H9 (cell line): ENCODE measurements around the gene MRTFA. TPM values are rescaled to one million over a fixed set of nuclear protein-coding genes. Genes with fewer than 3 reads are reported as not detected.

Experiments
- DNase-seq: peaks from one replicate; pipeline ENCODE4 v3.0.0-alpha.2; 2017
- H2AFZ ChIP-seq: one replicate; pipeline ENCODE4 v1.6.1; 2013; ENCODE audit warnings: mild to moderate bottlenecking, low read length, control low read depth, moderate library complexity
- H2AK5ac ChIP-seq: 2 replicates; pipeline ENCODE4 v1.6.1; 2013; ENCODE audit warnings: low read length, control low read depth, mixed read lengths; ENCODE audit not compliant: insufficient read length
- H2BK120ac ChIP-seq: one replicate; pipeline ENCODE4 v1.6.1; 2013; ENCODE audit warnings: low read depth, mild to moderate bottlenecking, low read length, control low read depth, inconsistent platforms; ENCODE audit not compliant: poor library complexity, severe bottlenecking
- H2BK12ac ChIP-seq: 2 replicates; pipeline ENCODE4 v1.6.1; 2013; ENCODE audit warnings: low read length, control low read depth, mixed read lengths, low read depth; ENCODE audit not compliant: insufficient read length
- H2BK15ac ChIP-seq: 2 replicates; pipeline ENCODE4 v1.6.1; 2013; ENCODE audit warnings: low read depth, low read length, control low read depth
- H2BK20ac ChIP-seq: one replicate; pipeline ENCODE4 v1.6.1; 2013; ENCODE audit warnings: low read depth, mild to moderate bottlenecking, low read length, control low read depth, inconsistent platforms; ENCODE audit not compliant: poor library complexity, severe bottlenecking
- H2BK5ac ChIP-seq: 2 replicates; pipeline ENCODE4 v1.6.1; 2013; ENCODE audit warnings: low read length, control low read depth, mixed read lengths; ENCODE audit not compliant: insufficient read length
- H3K14ac ChIP-seq: 2 replicates; pipeline ENCODE4 v1.6.1; 2013; ENCODE audit warnings: low read length, control low read depth; ENCODE audit not compliant: insufficient read depth
- H3K18ac ChIP-seq: 2 replicates; pipeline ENCODE4 v1.6.1; 2013; ENCODE audit warnings: low read depth, mild to moderate bottlenecking, mixed read lengths, low read length, control low read depth; ENCODE audit not compliant: insufficient read length
- H3K23ac ChIP-seq: 2 replicates; pipeline ENCODE4 v1.6.1; 2013; ENCODE audit warnings: low read length, control low read depth, mixed read lengths, low read depth; ENCODE audit not compliant: insufficient read length
- H3K23me2 ChIP-seq: 2 replicates; pipeline ENCODE4 v1.6.1; 2013; ENCODE audit warnings: low read depth, mild to moderate bottlenecking, mixed read lengths, low read length, control low read depth; ENCODE audit not compliant: insufficient read length, poor library complexity, severe bottlenecking
- H3K27ac ChIP-seq: 2 replicates; pipeline ENCODE4 v1.5.1; 2013; ENCODE audit warnings: low read length, control low read depth, mixed read lengths, low read depth; ENCODE audit not compliant: insufficient read length
- H3K27me3 ChIP-seq: 2 replicates; pipeline ENCODE4 v1.6.1; 2013; ENCODE audit warnings: low read length, control low read depth, inconsistent platforms; ENCODE audit not compliant: insufficient read depth
- H3K4ac ChIP-seq: 2 replicates; pipeline ENCODE4 v1.6.1; 2013; ENCODE audit warnings: low read depth, mild to moderate bottlenecking, control low read depth, inconsistent platforms, low read length, moderate library complexity
- H3K4me1 ChIP-seq: 2 replicates; pipeline ENCODE4 v1.6.1; 2013; ENCODE audit warnings: low read length, control low read depth, inconsistent platforms; ENCODE audit not compliant: insufficient read depth
- H3K4me2 ChIP-seq: 2 replicates; pipeline ENCODE4 v1.6.1; 2013; ENCODE audit warnings: low read length, control low read depth, mixed read lengths; ENCODE audit not compliant: insufficient read length, insufficient read depth
- H3K56ac ChIP-seq: 2 replicates; pipeline ENCODE4 v1.6.1; 2013; ENCODE audit warnings: low read depth, mild to moderate bottlenecking, mixed read lengths, low read length, control low read depth; ENCODE audit not compliant: insufficient read length
- H3K79me1 ChIP-seq: 2 replicates; pipeline ENCODE4 v1.6.1; 2013; ENCODE audit warnings: low read depth, mild to moderate bottlenecking, moderate library complexity, low read length, control low read depth, inconsistent platforms; ENCODE audit not compliant: insufficient read depth, poor library complexity, severe bottlenecking
- H3K79me2 ChIP-seq: 2 replicates; pipeline ENCODE4 v1.6.1; 2013; ENCODE audit warnings: low read length, control low read depth, inconsistent platforms; ENCODE audit not compliant: insufficient read depth
- H3K9ac ChIP-seq: 2 replicates; pipeline ENCODE4 v1.6.1; 2013; ENCODE audit warnings: low read length, control low read depth, mixed read lengths; ENCODE audit not compliant: insufficient read length; ENCODE audit errors: extremely low read depth
- H3K9me3 ChIP-seq: one replicate; pipeline ENCODE4 v1.6.1; 2013; ENCODE audit warnings: low read depth, low read length, inconsistent platforms; ENCODE audit not compliant: control insufficient read depth
- H3T11ph ChIP-seq: one replicate; pipeline ENCODE4 v1.6.1; 2013; ENCODE audit warnings: mild to moderate bottlenecking, low read length, control low read depth, inconsistent platforms
- H4K20me1 ChIP-seq: one replicate; pipeline ENCODE4 v1.6.1; 2013; ENCODE audit not compliant: control insufficient read depth, insufficient read length, insufficient read depth
- H4K5ac ChIP-seq: 2 replicates; pipeline ENCODE4 v1.6.1; 2013; ENCODE audit warnings: low read depth, mild to moderate bottlenecking, mixed read lengths, low read length, control low read depth; ENCODE audit not compliant: insufficient read length
- H4K8ac ChIP-seq: replicated peaks from 2 replicates; pipeline ENCODE4 v1.6.1; 2013; ENCODE audit warnings: low read length, control low read depth, mixed read lengths, low read depth; ENCODE audit not compliant: insufficient read length
- H4K91ac ChIP-seq: 2 replicates; pipeline ENCODE4 v1.6.1; 2013; ENCODE audit warnings: low read depth, mild to moderate bottlenecking, moderate library complexity, mixed read lengths, low read length, control low read depth; ENCODE audit not compliant: insufficient read length
- H3K27ac Mint-ChIP-seq, 3 experiments: 2 replicates in 2 of 3; 3 replicates in 1 of 3; pipeline ENCODE4 v1.8.0; 2020 to 2021; ENCODE audit warnings: mixed read lengths in 3 of 3, mild to moderate bottlenecking in 1 of 3, moderate library complexity in 1 of 3
- H3K27me3 Mint-ChIP-seq: 2 replicates; pipeline ENCODE4 v1.8.0; 2021; ENCODE audit warnings: low read depth, mild to moderate bottlenecking, moderate library complexity, mixed read lengths
- H3K36me3 Mint-ChIP-seq, 3 experiments: 2 replicates in 2 of 3; 3 replicates in 1 of 3; pipeline ENCODE4 v1.8.0; 2020 to 2021; ENCODE audit warnings: low read depth in 3 of 3, mixed read lengths in 3 of 3; ENCODE audit not compliant: insufficient read depth in 1 of 3
- H3K4me1 Mint-ChIP-seq, 2 experiments: 2 replicates each; pipeline ENCODE4 v1.8.0; 2020; ENCODE audit warnings: mixed read lengths in 2 of 2
- H3K4me3 Mint-ChIP-seq, 2 experiments: 2 replicates in 1 of 2; 3 replicates in 1 of 2; pipeline ENCODE4 v1.8.0; 2020 to 2021; ENCODE audit warnings: mild to moderate bottlenecking in 2 of 2, mixed read lengths in 2 of 2, moderate library complexity in 1 of 2
- H3K9me3 Mint-ChIP-seq, 2 experiments: 2 replicates in 1 of 2; 3 replicates in 1 of 2; pipeline ENCODE4 v1.8.0; 2020; ENCODE audit warnings: mild to moderate bottlenecking in 2 of 2, mixed read lengths in 2 of 2, moderate library complexity in 1 of 2
- WGBS: extraction: QIAGEN DNeasy Blood & Tissue Kit; methylation state at CpG from one replicate; pipeline ENCODE4 v1.1.7; 2013; ENCODE audit warnings: missing lambda C conversion rate, low lambda C conversion rate, mixed read lengths; ENCODE audit not compliant: insufficient read length; ENCODE audit errors: extremely low coverage; 5-methylcytosine and 5-hydroxymethylcytosine counted together
- total RNA-seq: library from RNA; stranded (reverse); gene quantifications from 2 replicates; pipeline ENCODE4 v1.2.1, GENCODE V29; 2021
- TF ChIP-seq, protein P1 (sequence below): fragments of 200-600 bp; sonication (generic); conservative IDR thresholded peaks from 3 replicates; pipeline ENCODE4 v1.8.0; 2021; ENCODE audit warnings: antibody characterized with exemption, mild to moderate bottlenecking

The MRTFA gene
- total RNA-seq, 1 experiment from 2014 or later = 38.1 TPM

GRCh38 chr22:40620464-40621046, 16.0 kb downstream of the MRTFA start:
- H3K79me2 ChIP-seq = peaks cover 7% of the 10 kb centered on the region; the same call in 1 of the 2 replicates

More at GRCh38 chr22:40620464-40621046, 16.0 kb downstream of the MRTFA start:
- Mint-ChIP-seq H3K9me3 (peaks cover 33 to 37% of the 10 kb centered on the region in 2 experiments), H3K36me3 (peaks cover 27 to 44% (median 33%) of the 10 kb centered on the region in 3 experiments), H3K4me3 (no peak overlapping the region), H3K4me1 (peaks cover 7 to 12% of the 10 kb centered on the region in 2 experiments), H3K27me3 (no peaks in the 10 kb centered on the region), H3K27ac (no peak overlapping the region)
- Histone ChIP-seq H2BK12ac (no peak overlapping the region), H3K23me2 (no peaks in the 10 kb centered on the region), H3K14ac (no peak overlapping the region), H3K23ac (no peak overlapping the region), H2BK5ac (no peak overlapping the region), H3K18ac (no peak overlapping the region), H3K27me3 (no peaks in the 10 kb centered on the region), H3T11ph (no peak overlapping the region), H2AFZ (no peak overlapping the region), H3K9ac (no peak overlapping the region), H3K56ac (no peak overlapping the region), H3K9me3 (no peaks in the 10 kb centered on the region), H2BK120ac (no peak overlapping the region), H4K20me1 (no peaks in the 10 kb centered on the region), H2AK5ac (no peak overlapping the region), H3K4me1 (no peaks in the 10 kb centered on the region), H2BK15ac (no peak overlapping the region), H3K4ac (no peak overlapping the region), H4K8ac (no peak overlapping the region), H3K4me2 (no peak overlapping the region), H4K91ac (no peak overlapping the region), H4K5ac (no peak overlapping the region), H2BK20ac (no peak overlapping the region), H3K79me1 (peaks cover 2% of the 10 kb centered on the region), H3K27ac (no peak overlapping the region)
- DNase-seq = no peak
- TF ChIP-seq, protein P1, sequence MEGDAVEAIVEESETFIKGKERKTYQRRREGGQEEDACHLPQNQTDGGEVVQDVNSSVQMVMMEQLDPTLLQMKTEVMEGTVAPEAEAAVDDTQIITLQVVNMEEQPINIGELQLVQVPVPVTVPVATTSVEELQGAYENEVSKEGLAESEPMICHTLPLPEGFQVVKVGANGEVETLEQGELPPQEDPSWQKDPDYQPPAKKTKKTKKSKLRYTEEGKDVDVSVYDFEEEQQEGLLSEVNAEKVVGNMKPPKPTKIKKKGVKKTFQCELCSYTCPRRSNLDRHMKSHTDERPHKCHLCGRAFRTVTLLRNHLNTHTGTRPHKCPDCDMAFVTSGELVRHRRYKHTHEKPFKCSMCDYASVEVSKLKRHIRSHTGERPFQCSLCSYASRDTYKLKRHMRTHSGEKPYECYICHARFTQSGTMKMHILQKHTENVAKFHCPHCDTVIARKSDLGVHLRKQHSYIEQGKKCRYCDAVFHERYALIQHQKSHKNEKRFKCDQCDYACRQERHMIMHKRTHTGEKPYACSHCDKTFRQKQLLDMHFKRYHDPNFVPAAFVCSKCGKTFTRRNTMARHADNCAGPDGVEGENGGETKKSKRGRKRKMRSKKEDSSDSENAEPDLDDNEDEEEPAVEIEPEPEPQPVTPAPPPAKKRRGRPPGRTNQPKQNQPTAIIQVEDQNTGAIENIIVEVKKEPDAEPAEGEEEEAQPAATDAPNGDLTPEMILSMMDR = no peak
- WGBS = no CpG with 5 or more reads among the region's 1 CpG
